ENCODE results near the gene PLEKHG4B. TPM values are rescaled to one million over a fixed set of nuclear protein-coding genes. Genes with fewer than 3 reads are reported as not detected.

The PLEKHG4B gene
- total RNA-seq, 1 experiment from 2014 or later = 44.3 TPM

- H3K27me3 ChIP-seq (ENCODE audit: insufficient read depth, low read length) = no peaks in the 10 kb centered on the region
- H2AFZ ChIP-seq (ENCODE audit: low read length) = no peak overlapping the region
- H3K9ac ChIP-seq (ENCODE audit: extremely low read depth, insufficient read length, low read length) = no peak overlapping the region
- no peak overlapping the region for H3T11ph ChIP-seq (ENCODE audit: low read length)
- H2BK12ac ChIP-seq (ENCODE audit: insufficient read length, low read depth, low read length) = no peak overlapping the region
- H3K23me2 ChIP-seq (ENCODE audit: insufficient read length, low read depth, low read length, poor library complexity, severe bottlenecking) = no peaks in the 10 kb centered on the region
- H4K8ac ChIP-seq (replicated peaks; ENCODE audit: insufficient read length, low read depth, low read length) = no peak overlapping the region
- no peaks in the 10 kb centered on the region for H4K20me1 ChIP-seq (ENCODE audit: control insufficient read depth, insufficient read depth, insufficient read length)
- H3K9me3 Mint-ChIP-seq = no peaks in the 10 kb centered on the region
- TF ChIP-seq CTCF (conservative IDR thresholded peaks at IDR 0.05) = no peak
- no peaks in the 10 kb centered on the region for H3K79me2 ChIP-seq (ENCODE audit: insufficient read depth, low read length)
- no peak overlapping the region for H2AK5ac ChIP-seq (ENCODE audit: insufficient read length, low read length)
- no peaks in the 10 kb centered on the region for H3K4me1 ChIP-seq (ENCODE audit: insufficient read depth, low read length)
- no peak overlapping the region for H3K18ac ChIP-seq (ENCODE audit: insufficient read length, low read depth, low read length)
- peaks cover 4 to 46% (median 41%) of the 10 kb centered on the region in 3 experiments; a peak in 6 of 7 replicates for H3K36me3 Mint-ChIP-seq (ENCODE audit: insufficient read depth in 1 of 3, low read depth in 3 of 3)
- no peak overlapping the region for H3K4ac ChIP-seq (ENCODE audit: low read depth, low read length)
- no peak overlapping the region for H2BK15ac ChIP-seq (ENCODE audit: low read depth, low read length)
- H3K9me3 ChIP-seq (ENCODE audit: control insufficient read depth, low read depth, low read length) = no peaks in the 10 kb centered on the region
- no CpG with 5 or more reads among the region's 17 CpGs for WGBS (ENCODE audit: extremely low coverage, insufficient read length, low lambda C conversion rate)
- no peak overlapping the region for H4K5ac ChIP-seq (ENCODE audit: insufficient read length, low read depth, low read length)
- H3K23ac ChIP-seq (ENCODE audit: insufficient read length, low read depth, low read length) = no peak overlapping the region
- H3K4me1 Mint-ChIP-seq = no peaks in the 10 kb centered on the region
- no peak for DNase-seq
- no peak overlapping the region for H3K14ac ChIP-seq (ENCODE audit: insufficient read depth, low read length)
- H3K27me3 Mint-ChIP-seq (ENCODE audit: low read depth) = no peaks in the 10 kb centered on the region; the same call in 1 of the 2 replicates
- H3K56ac ChIP-seq (ENCODE audit: insufficient read length, low read depth, low read length) = no peak overlapping the region
- no peaks in the 10 kb centered on the region for H3K79me1 ChIP-seq (ENCODE audit: insufficient read depth, low read depth, low read length, poor library complexity, severe bottlenecking)
- no peak overlapping the region for H4K91ac ChIP-seq (ENCODE audit: insufficient read length, low read depth, low read length)
- H2BK120ac ChIP-seq (ENCODE audit: low read depth, low read length, poor library complexity, severe bottlenecking) = no peak overlapping the region
- H3K27ac Mint-ChIP-seq = peak overlapping the region in 1 of 3 experiments; percentile 57; a peak in 1 of 7 replicates
- no peak overlapping the region; a peak in 1 of 5 replicates for H3K4me3 Mint-ChIP-seq
- H2BK5ac ChIP-seq (ENCODE audit: insufficient read length, low read length) = no peak overlapping the region
- H2BK20ac ChIP-seq (ENCODE audit: low read depth, low read length, poor library complexity, severe bottlenecking) = no peak overlapping the region
- no peak overlapping the region for H3K27ac ChIP-seq (ENCODE audit: insufficient read length, low read depth, low read length)
- H3K4me2 ChIP-seq (ENCODE audit: insufficient read depth, insufficient read length, low read length) = no peak overlapping the region
Measured at GRCh38 chr5:172841-173251, 80.9 kb downstream of the PLEKHG4B start.

Data from H9 (cell line).